Amniotic stem cell (primary cell): ENCODE measurements around the gene TMEM116.
A peak's percentile ranks its signal among the peaks of the same experiment; 100 is the strongest.
"Not testable (repeated sequence)": the region's sequence is repeated elsewhere in the genome, so short reads cannot be mapped to it uniquely, and the experiment has no call there.

Source experiments
- DNase-seq: peaks from one replicate; lab custom pipeline; 2025; lab: John Stamatoyannopoulos, UW

Gene TMEM116

GRCh38 chr12:112012775-112013600, at the start of gene TMEM116, which contains the start of gene ERP29:
TSS of gene TMEM116 (minus strand) at chr12:112013165. CDS start at chr12:112005270, 7,895 bp downstream.
TSS of gene ERP29 (plus strand) at chr12:112013426. CDS start at chr12:112013466, 40 bp downstream.
- peak; percentile 99 for DNase-seq

- no peak for DNase-seq
Measured at GRCh38 chr12:112061137-112061536, 48.2 kb upstream of the TMEM116 start.

- no peak for DNase-seq
Measured at GRCh38 chr12:112049351-112049750, 36.4 kb upstream of the TMEM116 start.

GRCh38 chr12:112046003-112046402, 33.0 kb upstream of the TMEM116 start:
- no peak for DNase-seq

- DNase-seq, result not testable (repeated sequence)
Measured at GRCh38 chr12:112036614-112037013, 23.6 kb upstream of the TMEM116 start.

- no peak for DNase-seq
Measured at GRCh38 chr12:112035219-112035785, 22.3 kb upstream of the TMEM116 start.

- DNase-seq, result no peak
Measured at GRCh38 chr12:112032292-112032691, 19.3 kb upstream of the TMEM116 start.

GRCh38 chr12:112031472-112031871, 18.5 kb upstream of the TMEM116 start:
- no peak for DNase-seq

- DNase-seq, result no peak
Measured at GRCh38 chr12:112029301-112029700, 16.3 kb upstream of the TMEM116 start.

GRCh38 chr12:112025808-112026375, 12.9 kb upstream of the TMEM116 start:
- DNase-seq, result no peak

- no peak for DNase-seq
Measured at GRCh38 chr12:112023759-112024396, 10.9 kb upstream of the TMEM116 start.

GRCh38 chr12:112022241-112023016, 9.5 kb upstream of the TMEM116 start:
- DNase-seq, result no peak

- no peak for DNase-seq
Measured at GRCh38 chr12:112020947-112021457, 8.0 kb upstream of the TMEM116 start.

- peak; percentile 43 for DNase-seq
Measured at GRCh38 chr12:112018571-112019237, 5.7 kb upstream of the TMEM116 start.

GRCh38 chr12:112017041-112017440, 4.1 kb upstream of the TMEM116 start:
- no peak for DNase-seq

GRCh38 chr12:112015938-112016337, 3.0 kb upstream of the TMEM116 start:
- no peak for DNase-seq

GRCh38 chr12:112013601-112014402, 837 bp upstream of the TMEM116 start:
- peak; percentile 33 for DNase-seq

- DNase-seq, result no peak
Measured at GRCh38 chr12:112011685-112012084, 1.3 kb downstream of the TMEM116 start.

GRCh38 chr12:112010415-112011344, 2.3 kb downstream of the TMEM116 start:
- DNase-seq, result no peak
